Measurements from ENCODE around the gene VAC14.

GRCh38 chr16:70774261-70774660 is 26.7 kb downstream of the VAC14 start:
- TF ChIP-seq RCOR1 (IDR thresholded peaks at IDR 0.05; ENCODE audit: low read depth, low read length) (no peak), HDAC2 (IDR thresholded peaks at IDR 0.05) (no peak)

Measured in A549 (cell line).